22Rv1 (cell line): ENCODE measurements around the gene CAMTA1.

Experiments
- H3K27ac ChIP-seq: fragments of 450-650 bp; 2 replicates; pipeline ENCODE4 v1.5.1; 2017
- ZFX ChIP-seq: fragments of 450-650 bp; IDR thresholded peaks from 2 replicates; pipeline ENCODE4 v1.6.1; 2017; ENCODE audit warnings: antibody characterized with exemption, borderline replicate concordance
- TF ChIP-seq, protein P1 (sequence below): fragments of 450-650 bp; IDR thresholded peaks from 2 replicates; pipeline ENCODE4 v1.5.1; 2017; ENCODE audit warnings: mild to moderate bottlenecking

CAMTA1 gene

DNA sequence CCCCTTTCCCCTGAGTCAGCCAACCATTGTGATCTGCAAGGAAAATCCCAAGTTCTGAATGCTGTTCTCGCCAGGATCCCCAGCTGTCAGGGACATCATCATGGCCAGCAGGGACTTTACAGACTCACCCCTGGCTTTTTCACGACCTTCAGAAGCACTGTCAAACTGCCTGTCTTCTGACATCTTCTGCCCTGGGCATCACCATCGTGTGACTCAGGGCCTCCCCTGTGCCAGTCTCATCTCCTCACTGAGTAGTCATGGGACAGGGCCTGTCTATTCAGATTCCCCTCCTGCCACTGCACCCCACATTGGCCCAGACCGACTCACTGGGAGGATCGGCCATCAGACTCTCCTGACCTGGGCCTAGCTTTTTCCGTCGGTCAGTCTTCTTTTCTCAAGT, 913.4 kb downstream of the CAMTA1 start:
- TF ChIP-seq, protein P1, sequence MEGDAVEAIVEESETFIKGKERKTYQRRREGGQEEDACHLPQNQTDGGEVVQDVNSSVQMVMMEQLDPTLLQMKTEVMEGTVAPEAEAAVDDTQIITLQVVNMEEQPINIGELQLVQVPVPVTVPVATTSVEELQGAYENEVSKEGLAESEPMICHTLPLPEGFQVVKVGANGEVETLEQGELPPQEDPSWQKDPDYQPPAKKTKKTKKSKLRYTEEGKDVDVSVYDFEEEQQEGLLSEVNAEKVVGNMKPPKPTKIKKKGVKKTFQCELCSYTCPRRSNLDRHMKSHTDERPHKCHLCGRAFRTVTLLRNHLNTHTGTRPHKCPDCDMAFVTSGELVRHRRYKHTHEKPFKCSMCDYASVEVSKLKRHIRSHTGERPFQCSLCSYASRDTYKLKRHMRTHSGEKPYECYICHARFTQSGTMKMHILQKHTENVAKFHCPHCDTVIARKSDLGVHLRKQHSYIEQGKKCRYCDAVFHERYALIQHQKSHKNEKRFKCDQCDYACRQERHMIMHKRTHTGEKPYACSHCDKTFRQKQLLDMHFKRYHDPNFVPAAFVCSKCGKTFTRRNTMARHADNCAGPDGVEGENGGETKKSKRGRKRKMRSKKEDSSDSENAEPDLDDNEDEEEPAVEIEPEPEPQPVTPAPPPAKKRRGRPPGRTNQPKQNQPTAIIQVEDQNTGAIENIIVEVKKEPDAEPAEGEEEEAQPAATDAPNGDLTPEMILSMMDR: no peak
- no peak for TF ChIP-seq ZFX
- no peak overlapping the region for H3K27ac ChIP-seq

DNA sequence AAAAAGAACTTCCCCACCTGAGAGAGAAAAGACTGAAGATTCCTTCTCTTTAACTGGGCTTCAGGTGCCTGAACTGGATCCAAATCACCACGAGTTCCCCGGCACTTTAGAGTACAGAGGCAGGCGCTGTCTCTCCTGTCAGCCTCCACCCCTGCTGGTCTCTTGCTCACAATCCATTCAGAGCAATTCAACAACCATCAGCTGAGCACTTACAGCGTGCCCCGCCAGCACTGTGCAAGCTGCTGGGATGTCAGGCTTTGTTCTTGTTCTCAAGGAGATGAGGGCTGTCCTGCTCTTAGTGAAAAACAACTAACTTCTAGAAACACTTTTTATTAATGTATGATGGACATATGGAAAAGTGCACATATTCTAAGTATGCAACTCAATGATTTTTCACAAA, 917.1 kb downstream of the CAMTA1 start:
- H3K27ac ChIP-seq: no peak overlapping the region
- TF ChIP-seq, protein P1: no peak
- no peak for TF ChIP-seq ZFX

DNA sequence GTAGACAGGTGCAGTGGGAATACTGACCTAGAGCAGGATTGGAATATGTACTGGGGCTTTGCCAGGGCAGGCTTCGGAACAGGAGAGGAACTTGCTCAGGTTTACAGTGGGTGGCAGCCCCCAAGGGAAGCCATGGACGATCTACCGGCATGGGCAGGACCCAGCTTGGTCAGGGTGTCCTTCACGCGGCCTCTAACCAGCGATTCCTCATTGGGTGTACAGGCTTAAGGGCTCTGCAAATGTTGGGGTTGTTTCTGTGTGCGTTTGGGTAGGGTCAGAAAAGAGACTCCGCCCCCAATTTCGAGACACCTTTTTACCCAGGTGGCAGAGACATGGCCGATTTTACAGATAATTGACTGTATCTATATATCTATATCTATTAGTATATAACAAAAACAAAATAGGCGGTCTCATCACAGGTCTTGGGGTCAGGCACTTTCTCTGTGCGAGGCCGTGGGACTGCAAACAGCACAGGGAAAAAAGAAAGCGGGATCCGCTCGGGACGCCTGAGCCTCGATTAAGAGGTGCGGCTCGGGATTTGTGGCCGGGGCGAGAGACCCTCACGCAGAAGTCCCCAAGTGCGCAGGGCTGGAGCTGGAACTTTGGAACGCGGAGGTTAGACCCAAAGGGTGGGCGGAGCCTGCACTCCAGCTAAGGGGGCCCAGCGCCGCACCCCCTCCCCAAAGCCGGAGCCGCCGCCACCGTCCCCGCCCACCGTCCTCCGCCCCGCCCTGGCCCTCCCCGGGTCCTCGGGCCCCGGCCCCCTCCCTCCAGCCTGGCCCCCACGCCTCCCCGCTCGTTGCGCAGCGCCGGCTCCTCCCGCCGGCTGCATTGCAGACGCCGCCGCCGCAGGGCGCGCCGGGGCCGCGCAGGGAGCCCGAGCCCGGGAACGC, 918.3 kb downstream of the CAMTA1 start:
- no peak for TF ChIP-seq ZFX
- TF ChIP-seq, protein P1: no peak
- no peak overlapping the region for H3K27ac ChIP-seq

DNA sequence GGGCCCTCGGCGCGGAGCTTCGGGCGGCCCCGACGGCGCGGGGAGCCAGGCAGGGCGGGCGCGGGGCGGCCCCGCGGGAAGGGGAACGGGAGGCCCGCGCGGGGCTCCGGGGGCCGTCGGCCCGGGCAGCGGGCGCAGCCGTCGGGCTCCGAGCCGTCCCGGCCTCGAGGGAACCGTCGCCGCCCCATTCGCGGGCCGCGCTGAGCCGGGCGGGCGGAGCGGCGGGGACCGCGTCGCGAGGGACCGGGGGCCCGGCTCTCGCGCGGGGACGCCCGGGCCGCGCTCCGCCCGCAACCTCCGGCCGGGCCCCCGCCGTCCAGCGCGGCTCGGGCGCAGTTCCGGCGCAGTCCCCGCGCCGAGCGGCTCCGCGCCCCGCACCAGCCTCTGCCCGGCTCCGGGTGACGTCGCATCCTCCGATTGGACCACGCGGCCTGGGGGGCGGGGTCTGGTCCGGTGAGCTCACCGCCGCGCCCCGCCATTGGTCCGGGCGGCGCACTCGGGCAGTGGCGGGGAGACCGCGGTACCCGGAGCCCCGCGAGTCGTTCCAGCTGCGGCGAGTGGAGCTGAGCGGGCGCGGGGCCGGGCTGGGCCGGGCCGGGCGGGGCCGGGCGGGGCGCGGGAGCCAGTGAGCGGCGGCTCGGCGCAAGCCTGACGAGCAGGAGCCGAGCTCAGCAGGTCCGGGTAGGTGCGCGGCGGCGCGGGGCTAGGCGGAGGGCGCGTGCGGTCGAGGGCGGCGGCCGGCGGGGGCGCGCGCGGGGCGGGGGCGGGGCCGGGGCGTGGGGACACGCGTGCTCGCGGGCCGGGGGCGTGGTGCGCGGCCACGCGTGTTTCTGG, 919.2 kb downstream of the CAMTA1 start:
- H3K27ac ChIP-seq: no peak overlapping the region
- TF ChIP-seq, protein P1: no peak
- TF ChIP-seq ZFX: no peak

DNA sequence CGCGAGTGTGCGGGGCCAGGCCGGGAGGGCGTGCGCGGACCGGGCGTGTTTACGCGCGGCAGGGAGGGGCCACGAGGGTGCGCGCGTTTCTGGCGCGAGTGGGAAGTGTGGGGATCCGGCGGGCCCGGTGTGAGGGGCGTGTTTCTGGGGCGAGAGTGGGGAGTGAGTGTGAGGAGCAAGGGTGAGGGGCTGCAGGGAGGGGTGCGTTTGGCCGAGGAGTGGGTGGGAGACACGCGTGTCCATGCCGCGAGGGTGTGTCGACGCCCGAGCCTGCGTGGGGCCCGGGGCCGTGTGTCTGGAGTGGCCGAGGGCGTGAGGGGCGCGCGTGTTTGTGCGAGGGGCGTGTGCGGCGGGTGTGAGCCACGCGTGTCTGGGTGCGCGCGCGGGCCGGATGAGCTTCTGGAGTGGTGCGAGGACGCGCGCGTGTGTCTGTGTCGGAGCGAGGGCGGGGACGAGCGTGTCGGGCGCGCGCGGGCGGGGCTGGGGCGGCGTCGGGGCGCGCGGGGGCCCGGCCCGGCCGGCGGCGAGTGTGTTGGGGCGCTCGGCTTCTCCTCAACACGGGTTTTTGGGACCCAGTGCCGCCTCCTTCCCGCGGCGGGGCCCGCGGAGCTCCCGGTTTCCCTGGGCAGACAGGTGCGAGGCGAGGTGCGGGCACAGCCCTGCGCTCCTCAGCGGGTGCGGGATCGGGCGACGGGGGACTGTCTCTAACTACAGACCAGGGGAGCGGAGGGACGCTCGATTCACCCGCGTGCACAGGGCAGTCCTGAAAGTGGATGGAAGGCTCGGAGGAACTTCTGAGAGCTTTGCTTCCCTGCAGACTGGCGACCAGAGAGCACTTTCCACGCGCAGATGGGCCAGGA, 920.0 kb downstream of the CAMTA1 start:
- no peak overlapping the region for H3K27ac ChIP-seq
- TF ChIP-seq ZFX: no peak
- TF ChIP-seq, protein P1: no peak

DNA sequence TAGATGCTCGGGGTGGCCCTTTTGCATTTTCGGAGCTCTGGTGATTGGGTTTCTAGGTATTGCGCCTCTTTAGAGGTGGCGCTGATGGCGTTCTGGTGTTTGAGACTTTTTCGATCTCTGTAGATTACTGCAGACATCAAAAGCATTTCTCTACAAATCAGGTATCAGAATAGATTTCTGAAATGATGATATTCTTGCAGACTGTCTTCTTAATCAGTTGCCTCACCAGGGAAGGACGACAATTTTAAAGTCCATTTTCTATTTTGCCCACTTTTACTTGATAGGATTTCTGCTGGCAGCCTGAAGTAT, 920.6 kb downstream of the CAMTA1 start:
- no peak overlapping the region for H3K27ac ChIP-seq

More for the DNA sequence above, 920.6 kb downstream of the CAMTA1 start:
- TF ChIP-seq ZFX: no peak
- TF ChIP-seq, protein P1: no peak
